Ovary (tissue), 3 donors: ENCODE data around the gene PRDM16.

Experiments
- CTCF ChIP-seq, 3 donors: fragments of 450-650 bp in 2 of 3; fragments of 200-600 bp in 1 of 3; IDR thresholded peaks; one replicate each; pipeline versions ENCODE4 v1.5.1 to v1.8.0; 2016 to 2022; ENCODE audit warnings: antibody characterized with exemption in 3 of 3, mild to moderate bottlenecking in 1 of 3
- EP300 ChIP-seq: sonication (generic); formaldehyde crosslinking; IDR thresholded peaks from one replicate; pipeline ENCODE4 v1.6.1; 2017; ENCODE audit warnings: antibody characterized with exemption
- POLR2A ChIP-seq: fragments of 450-650 bp; IDR thresholded peaks from one replicate; pipeline ENCODE4 v1.6.1; 2017; ENCODE audit warnings: antibody characterized with exemption, mild to moderate bottlenecking, moderate library complexity
- donor health status: DM: no; HTN: no; CAD: no.

GRCh38 chr1:3311711-3312110, 242.7 kb downstream of the PRDM16 start:
- TF ChIP-seq POLR2A (no peak), CTCF (IDR thresholded peaks at IDR 0.05) (no peak), EP300 (no peak)
